HepG2 (cell line): Measurements from ENCODE around the gene PALM3. TPM values are rescaled to one million over a fixed set of nuclear protein-coding genes. Genes with fewer than 3 reads are reported as not detected.

Source experiments
- EP300 ChIP-seq, 3 experiments: sonication (generic) in 1 of 3; formaldehyde crosslinking in 1 of 3; IDR thresholded peaks; 2 replicates each; pipeline versions ENCODE4 v1.5.1 to v1.6.1; 2011 to 2020; ENCODE audit warnings: low read depth in 2 of 3, low read length in 2 of 3, borderline replicate concordance in 1 of 3, improper control_type of control experiment in 1 of 3, mild to moderate bottlenecking in 1 of 3, missing genetic modification reagents in 1 of 3, moderate library complexity in 1 of 3
- KAT8 ChIP-seq: IDR thresholded peaks from 2 replicates; pipeline ENCODE4 v1.6.1; 2016; ENCODE audit warnings: missing genetic modification reagents, missing compliant biosample characterization
- MYNN ChIP-seq: sonication (generic); formaldehyde crosslinking; IDR thresholded peaks from 2 replicates; pipeline ENCODE4 v1.4.0; 2020; ENCODE audit warnings: mild to moderate bottlenecking, low read depth, missing genetic modification reagents
- NKX3-1 ChIP-seq: sonication (generic); formaldehyde crosslinking; IDR thresholded peaks from 2 replicates; pipeline ENCODE4 v1.5.0; 2020; ENCODE audit warnings: missing genetic modification reagents
- PHF21A ChIP-seq: sonication (generic); formaldehyde crosslinking; IDR thresholded peaks from 2 replicates; pipeline ENCODE4 v1.5.0; 2020; ENCODE audit warnings: mild to moderate bottlenecking, missing genetic modification reagents
- YEATS4 ChIP-seq: sonication (generic); formaldehyde crosslinking; IDR thresholded peaks from 2 replicates; pipeline ENCODE4 v1.4.0; 2020; ENCODE audit warnings: missing genetic modification reagents, borderline replicate concordance
- ZBTB3 ChIP-seq: sonication (generic); formaldehyde crosslinking; IDR thresholded peaks from 2 replicates; pipeline ENCODE4 v1.4.0; 2020; ENCODE audit warnings: low read depth, mild to moderate bottlenecking, moderate library complexity, missing genetic modification reagents, borderline replicate concordance
- ZBTB8A ChIP-seq: sonication (generic); formaldehyde crosslinking; IDR thresholded peaks from 2 replicates; pipeline ENCODE4 v1.4.0; 2020; ENCODE audit warnings: mild to moderate bottlenecking, low read depth, missing genetic modification reagents, borderline replicate concordance
- ZFX ChIP-seq: sonication (generic); formaldehyde crosslinking; IDR thresholded peaks from 2 replicates; pipeline ENCODE4 v1.4.0; 2020; ENCODE audit warnings: mild to moderate bottlenecking, low read depth, missing genetic modification reagents, moderate library complexity
- ZNF546 ChIP-seq: sonication (generic); formaldehyde crosslinking; conservative IDR thresholded peaks from 2 replicates; pipeline ENCODE4 v1.8.1; 2023; ENCODE audit warnings: mild to moderate bottlenecking, missing genetic modification reagents
- ZNF629 ChIP-seq: sonication (generic); formaldehyde crosslinking; conservative IDR thresholded peaks from 2 replicates; pipeline ENCODE4 v1.5.0; 2020; ENCODE audit warnings: missing genetic modification reagents
- ZNF746 ChIP-seq: sonication (generic); formaldehyde crosslinking; IDR thresholded peaks from 2 replicates; pipeline ENCODE4 v1.8.0; 2022; ENCODE audit warnings: mild to moderate bottlenecking, missing genetic modification reagents
- ZNF747 ChIP-seq: sonication (generic); formaldehyde crosslinking; IDR thresholded peaks from 2 replicates; pipeline ENCODE4 v1.8.1; 2023; ENCODE audit warnings: missing genetic modification reagents, mild to moderate bottlenecking, borderline replicate concordance
- ZNF883 ChIP-seq: sonication (generic); formaldehyde crosslinking; IDR thresholded peaks from 2 replicates; pipeline ENCODE4 v1.5.1; 2020; ENCODE audit warnings: mild to moderate bottlenecking, missing genetic modification reagents; ENCODE audit errors: not compliant biosample characterization
- polyA plus RNA-seq, 8 experiments: library from polyadenylated mRNA; depleted of rRNA in 3 of 8; stranded (reverse) in 7 of 8; unstranded in 1 of 8; fragments of >200 nt; fragmentation: Illumina TruSeq in 4 of 8; extraction: Trizol in 4 of 8; gene quantifications; 2 replicates each; pipeline versions ENCODE4 v1.2.1 to v1.2.3, GENCODE V29; 2011 to 2016; ENCODE audit warnings: low read depth in 4 of 8, missing spikeins in 1 of 8, mixed read lengths in 1 of 8; ENCODE audit not compliant: insufficient read depth in 1 of 8
- total RNA-seq, 5 experiments: library from RNA; depleted of rRNA; stranded (reverse); fragments of >200 nt; fragmentation: Illumina TruSeq; extraction: Trizol; gene quantifications; 2 replicates each; pipeline ENCODE4 v1.2.3, GENCODE V29; 2016; ENCODE audit warnings: low read depth in 1 of 5
- TF ChIP-seq, protein P1 (sequence below): sonication (generic); formaldehyde crosslinking; IDR thresholded peaks from 2 replicates; pipeline ENCODE4 v1.5.0; 2020; ENCODE audit warnings: missing genetic modification reagents, mild to moderate bottlenecking, borderline replicate concordance
- TF ChIP-seq, protein P2 (sequence below): sonication (generic); formaldehyde crosslinking; IDR thresholded peaks from 2 replicates; pipeline ENCODE4 v1.4.0; 2020; ENCODE audit warnings: missing genetic modification reagents
- TF ChIP-seq, protein P3 (sequence below): sonication (generic); formaldehyde crosslinking; IDR thresholded peaks from 2 replicates; pipeline ENCODE4 v1.4.0; 2020; ENCODE audit warnings: mild to moderate bottlenecking, missing genetic modification reagents
- TF ChIP-seq, protein P4 (sequence below): sonication (generic); formaldehyde crosslinking; IDR thresholded peaks from 2 replicates; pipeline ENCODE4 v1.4.0; 2020; ENCODE audit warnings: missing genetic modification reagents

The PALM3 gene
- total and polyA plus RNA-seq, 2 of the 13 experiments (the other 11 are each of a cell fraction or from before 2014, with no cell fraction given), result 0.79 to 2.4 TPM

DNA sequence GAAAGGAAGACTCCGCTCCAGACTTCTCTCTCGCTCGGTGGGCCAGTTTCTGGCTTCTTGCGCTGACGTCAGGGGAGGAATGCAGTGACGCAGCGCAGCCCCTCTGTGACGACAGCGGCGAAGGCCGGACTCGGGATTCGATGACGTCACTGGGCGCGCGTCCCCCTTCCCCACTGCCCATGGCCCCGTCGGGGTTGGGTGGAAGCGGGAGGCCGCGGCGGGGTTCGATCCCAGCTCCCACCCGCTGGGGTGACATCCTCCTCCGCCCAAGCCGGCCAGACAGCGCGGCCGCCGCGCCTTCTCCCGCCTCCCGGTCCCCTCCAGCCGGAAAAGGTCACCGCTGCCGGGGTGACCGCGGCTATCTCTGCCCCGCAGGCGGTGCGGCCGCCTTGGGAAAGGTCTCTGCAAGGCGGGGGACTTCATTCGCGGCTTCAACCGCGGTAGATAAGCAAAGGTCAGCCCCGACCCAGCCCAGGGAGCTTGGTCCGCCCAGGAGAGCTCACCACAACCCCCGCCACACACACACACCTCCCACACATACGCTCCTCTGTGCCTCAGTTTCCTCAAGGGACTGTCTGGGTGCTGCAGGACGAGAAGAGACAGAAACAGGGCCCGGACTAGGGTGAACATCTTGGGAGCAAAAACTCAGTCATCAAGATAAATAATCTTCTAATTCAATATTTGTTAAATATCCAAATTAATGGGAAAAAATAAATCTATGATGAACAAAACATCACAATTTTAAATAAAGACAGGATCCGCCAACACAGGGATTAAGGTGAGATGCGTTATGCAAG is 54.9 kb downstream of the PALM3 start (continued):
- no peak for TF ChIP-seq ZBTB8A (CRISPR knock-in tag)
- peak; percentile 76; the same call in 1 of the 2 replicates for TF ChIP-seq ZNF747 (CRISPR knock-in tag)
- TF ChIP-seq, protein P1, sequence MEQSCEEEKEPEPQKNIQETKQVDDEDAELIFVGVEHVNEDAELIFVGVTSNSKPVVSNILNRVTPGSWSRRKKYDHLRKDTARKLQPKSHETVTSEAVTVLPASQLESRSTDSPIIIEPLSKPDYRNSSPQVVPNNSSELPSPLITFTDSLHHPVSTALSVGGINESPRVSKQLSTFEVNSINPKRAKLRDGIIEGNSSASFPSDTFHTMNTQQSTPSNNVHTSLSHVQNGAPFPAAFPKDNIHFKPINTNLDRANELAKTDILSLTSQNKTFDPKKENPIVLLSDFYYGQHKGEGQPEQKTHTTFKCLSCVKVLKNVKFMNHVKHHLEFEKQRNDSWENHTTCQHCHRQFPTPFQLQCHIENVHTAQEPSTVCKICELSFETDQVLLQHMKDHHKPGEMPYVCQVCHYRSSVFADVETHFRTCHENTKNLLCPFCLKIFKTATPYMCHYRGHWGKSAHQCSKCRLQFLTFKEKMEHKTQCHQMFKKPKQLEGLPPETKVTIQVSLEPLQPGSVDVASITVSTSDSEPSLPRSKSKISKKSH, result peak; percentile 81
- peak; percentile 76 for TF ChIP-seq ZNF546 (CRISPR knock-in tag)
- peak; percentile 51; the same call in 1 of the 2 replicates for TF ChIP-seq PHF21A (CRISPR knock-in tag)
- TF ChIP-seq ZNF746, result peak; percentile 62; the same call in 1 of the 2 replicates
- TF ChIP-seq, protein P2, sequence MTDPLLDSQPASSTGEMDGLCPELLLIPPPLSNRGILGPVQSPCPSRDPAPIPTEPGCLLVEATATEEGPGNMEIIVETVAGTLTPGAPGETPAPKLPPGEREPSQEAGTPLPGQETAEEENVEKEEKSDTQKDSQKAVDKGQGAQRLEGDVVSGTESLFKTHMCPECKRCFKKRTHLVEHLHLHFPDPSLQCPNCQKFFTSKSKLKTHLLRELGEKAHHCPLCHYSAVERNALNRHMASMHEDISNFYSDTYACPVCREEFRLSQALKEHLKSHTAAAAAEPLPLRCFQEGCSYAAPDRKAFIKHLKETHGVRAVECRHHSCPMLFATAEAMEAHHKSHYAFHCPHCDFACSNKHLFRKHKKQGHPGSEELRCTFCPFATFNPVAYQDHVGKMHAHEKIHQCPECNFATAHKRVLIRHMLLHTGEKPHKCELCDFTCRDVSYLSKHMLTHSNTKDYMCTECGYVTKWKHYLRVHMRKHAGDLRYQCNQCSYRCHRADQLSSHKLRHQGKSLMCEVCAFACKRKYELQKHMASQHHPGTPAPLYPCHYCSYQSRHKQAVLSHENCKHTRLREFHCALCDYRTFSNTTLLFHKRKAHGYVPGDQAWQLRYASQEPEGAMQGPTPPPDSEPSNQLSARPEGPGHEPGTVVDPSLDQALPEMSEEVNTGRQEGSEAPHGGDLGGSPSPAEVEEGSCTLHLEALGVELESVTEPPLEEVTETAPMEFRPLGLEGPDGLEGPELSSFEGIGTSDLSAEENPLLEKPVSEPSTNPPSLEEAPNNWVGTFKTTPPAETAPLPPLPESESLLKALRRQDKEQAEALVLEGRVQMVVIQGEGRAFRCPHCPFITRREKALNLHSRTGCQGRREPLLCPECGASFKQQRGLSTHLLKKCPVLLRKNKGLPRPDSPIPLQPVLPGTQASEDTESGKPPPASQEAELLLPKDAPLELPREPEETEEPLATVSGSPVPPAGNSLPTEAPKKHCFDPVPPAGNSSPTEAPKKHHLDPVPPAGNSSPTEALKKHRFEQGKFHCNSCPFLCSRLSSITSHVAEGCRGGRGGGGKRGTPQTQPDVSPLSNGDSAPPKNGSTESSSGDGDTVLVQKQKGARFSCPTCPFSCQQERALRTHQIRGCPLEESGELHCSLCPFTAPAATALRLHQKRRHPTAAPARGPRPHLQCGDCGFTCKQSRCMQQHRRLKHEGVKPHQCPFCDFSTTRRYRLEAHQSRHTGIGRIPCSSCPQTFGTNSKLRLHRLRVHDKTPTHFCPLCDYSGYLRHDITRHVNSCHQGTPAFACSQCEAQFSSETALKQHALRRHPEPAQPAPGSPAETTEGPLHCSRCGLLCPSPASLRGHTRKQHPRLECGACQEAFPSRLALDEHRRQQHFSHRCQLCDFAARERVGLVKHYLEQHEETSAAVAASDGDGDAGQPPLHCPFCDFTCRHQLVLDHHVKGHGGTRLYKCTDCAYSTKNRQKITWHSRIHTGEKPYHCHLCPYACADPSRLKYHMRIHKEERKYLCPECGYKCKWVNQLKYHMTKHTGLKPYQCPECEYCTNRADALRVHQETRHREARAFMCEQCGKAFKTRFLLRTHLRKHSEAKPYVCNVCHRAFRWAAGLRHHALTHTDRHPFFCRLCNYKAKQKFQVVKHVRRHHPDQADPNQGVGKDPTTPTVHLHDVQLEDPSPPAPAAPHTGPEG (CRISPR knock-in tag), result peak; percentile 9; the same call in 1 of the 2 replicates
- TF ChIP-seq, protein P3, sequence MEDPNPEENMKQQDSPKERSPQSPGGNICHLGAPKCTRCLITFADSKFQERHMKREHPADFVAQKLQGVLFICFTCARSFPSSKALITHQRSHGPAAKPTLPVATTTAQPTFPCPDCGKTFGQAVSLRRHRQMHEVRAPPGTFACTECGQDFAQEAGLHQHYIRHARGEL (CRISPR knock-in tag), result peak; percentile 67
- TF ChIP-seq KAT8 (CRISPR knock-in tag), result peak; percentile 87
- peak; percentile 35; the same call in 1 of the 2 replicates for TF ChIP-seq YEATS4 (CRISPR knock-in tag)
- TF ChIP-seq ZNF629, result 0 out of 2 replicates have a peak, but pooled peaks have one; percentile 13
- peak; percentile 91 for TF ChIP-seq ZNF883
- no peak for TF ChIP-seq NKX3-1 (CRISPR knock-in tag)
- TF ChIP-seq ZFX, result peak; percentile 91
- 0 out of 2 replicates have a peak, but pooled peaks have one; percentile 62 for TF ChIP-seq MYNN (CRISPR knock-in tag)
- TF ChIP-seq ZBTB3 (CRISPR knock-in tag), result no peak
- TF ChIP-seq, protein P4, sequence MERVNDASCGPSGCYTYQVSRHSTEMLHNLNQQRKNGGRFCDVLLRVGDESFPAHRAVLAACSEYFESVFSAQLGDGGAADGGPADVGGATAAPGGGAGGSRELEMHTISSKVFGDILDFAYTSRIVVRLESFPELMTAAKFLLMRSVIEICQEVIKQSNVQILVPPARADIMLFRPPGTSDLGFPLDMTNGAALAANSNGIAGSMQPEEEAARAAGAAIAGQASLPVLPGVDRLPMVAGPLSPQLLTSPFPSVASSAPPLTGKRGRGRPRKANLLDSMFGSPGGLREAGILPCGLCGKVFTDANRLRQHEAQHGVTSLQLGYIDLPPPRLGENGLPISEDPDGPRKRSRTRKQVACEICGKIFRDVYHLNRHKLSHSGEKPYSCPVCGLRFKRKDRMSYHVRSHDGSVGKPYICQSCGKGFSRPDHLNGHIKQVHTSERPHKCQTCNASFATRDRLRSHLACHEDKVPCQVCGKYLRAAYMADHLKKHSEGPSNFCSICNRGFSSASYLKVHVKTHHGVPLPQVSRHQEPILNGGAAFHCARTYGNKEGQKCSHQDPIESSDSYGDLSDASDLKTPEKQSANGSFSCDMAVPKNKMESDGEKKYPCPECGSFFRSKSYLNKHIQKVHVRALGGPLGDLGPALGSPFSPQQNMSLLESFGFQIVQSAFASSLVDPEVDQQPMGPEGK, result peak; percentile 80
- TF ChIP-seq EP300 (IDR thresholded peaks at IDR 0.05; ENCODE audit: low read depth in 2 of 2, low read length in 2 of 2), result no peak
- peak; percentile 38; the same call in 1 of the 2 replicates for TF ChIP-seq EP300 (CRISPR knock-in tag; IDR thresholded peaks at IDR 0.05; ENCODE audit: borderline replicate concordance)
